PC-3 (cell line): ENCODE data around the gene FAM89B. TPM values are rescaled to one million over a fixed set of nuclear protein-coding genes. Genes with fewer than 3 reads are reported as not detected.

ENCODE experiments used
- ATAC-seq: fragments of 200-7000 bp; cut with Tn5 transposase; 2 replicates; pipeline ENCODE4 v1.9.1; 2020; ENCODE audit warnings: mild to moderate bottlenecking, moderate library complexity
- BruUV-seq: library from RNA; stranded (reverse); fragments of 400-500 nt; replicated peaks from 2 replicates; lab custom pipeline; 2021; lab: Mats Ljungman, UMichigan
- CTCF ChIA-PET: fragments of 300-600 bp; sonication (Branson Sonifier 250); formaldehyde crosslinking; loops from one replicate; lab custom pipeline; 2022; ENCODE audit warnings: antibody characterized with exemption; lab: Charles Lee
- POLR2A ChIA-PET: fragments of 300-600 bp; sonication (Branson Sonifier 250); formaldehyde crosslinking; loops from one replicate; lab custom pipeline; 2022; ENCODE audit warnings: antibody characterized with exemption; ENCODE audit not compliant: unreplicated experiment; lab: Charles Lee
- DNase-seq: peaks from one replicate; pipeline ENCODE4 v3.0.0-alpha.2; 2015
- H2AFZ ChIP-seq: fragments of 300-600 bp; sonication (generic); 2 replicates; pipeline ENCODE4 v1.6.0; 2016; ENCODE audit warnings: antibody characterized with exemption, low read length
- H3F3A ChIP-seq: fragments of 300-600 bp; sonication (generic); one replicate; pipeline ENCODE4 v1.6.0; 2017; ENCODE audit warnings: antibody characterized with exemption, low read length, control low read depth, mild to moderate bottlenecking; ENCODE audit not compliant: unreplicated experiment
- H3K27ac ChIP-seq: fragments of 300-600 bp; sonication (generic); 2 replicates; pipeline ENCODE4 v1.5.1; 2016; ENCODE audit warnings: mild to moderate bottlenecking, low read length
- H3K27me3 ChIP-seq: fragments of 300-600 bp; sonication (generic); 2 replicates; pipeline ENCODE4 v1.6.1; 2016; ENCODE audit warnings: low read length, mixed read lengths
- H3K36me3 ChIP-seq: fragments of 300-600 bp; sonication (generic); 2 replicates; pipeline ENCODE4 v1.6.1; 2016; ENCODE audit warnings: low read depth, mixed run types, low read length, mixed read lengths
- H3K4me1 ChIP-seq: fragments of 300-600 bp; sonication (generic); 2 replicates; pipeline ENCODE4 v1.5.1; 2016; ENCODE audit warnings: low read length; ENCODE audit not compliant: insufficient read depth
- H3K4me2 ChIP-seq: fragments of 300-600 bp; sonication (generic); 2 replicates; pipeline ENCODE4 v1.6.0; 2016; ENCODE audit warnings: low read length
- H3K4me3 ChIP-seq: fragments of 300-600 bp; sonication (generic); 2 replicates; pipeline ENCODE4 v1.5.1; 2016; ENCODE audit warnings: mild to moderate bottlenecking, low read length, mixed read lengths
- H3K79me2 ChIP-seq: fragments of 300-600 bp; sonication (generic); 2 replicates; pipeline ENCODE4 v1.6.1; 2017; ENCODE audit warnings: low read length, mixed read lengths
- H3K9ac ChIP-seq: fragments of 300-600 bp; sonication (generic); 2 replicates; pipeline ENCODE4 v1.6.0; 2016; ENCODE audit warnings: mild to moderate bottlenecking, low read length
- H3K9me2 ChIP-seq: fragments of 300-600 bp; sonication (generic); replicated peaks from 2 replicates; pipeline ENCODE4 v1.6.1; 2016; ENCODE audit warnings: mixed run types, low read length, mixed read lengths
- H3K9me3 ChIP-seq: fragments of 300-600 bp; sonication (generic); 2 replicates; pipeline ENCODE4 v1.6.1; 2016; ENCODE audit warnings: low read length, mixed read lengths
- H4K20me1 ChIP-seq: fragments of 300-600 bp; sonication (generic); 2 replicates; pipeline ENCODE4 v1.6.1; 2016; ENCODE audit warnings: low read length, mixed read lengths
- CTCF ChIP-seq: fragments of 300-600 bp; sonication (generic); conservative IDR thresholded peaks from 2 replicates; pipeline ENCODE4 v1.5.1; 2017; ENCODE audit warnings: antibody characterized with exemption, low read depth, mild to moderate bottlenecking, low read length
- EZH2 ChIP-seq: fragments of 300-600 bp; sonication (generic); IDR thresholded peaks from one replicate; pipeline ENCODE4 v1.6.1; 2017; ENCODE audit warnings: antibody characterized with exemption, mild to moderate bottlenecking, low read length; ENCODE audit not compliant: unreplicated experiment
- EZH2phosphoT487 ChIP-seq: fragments of 300-600 bp; sonication (generic); IDR thresholded peaks from 2 replicates; pipeline ENCODE4 v1.6.1; 2018; ENCODE audit warnings: mild to moderate bottlenecking, antibody characterized with exemption, low read length, borderline replicate concordance
- intact Hi-C: fragments of 100-400 bp; cut with micrococcal nuclease; formaldehyde crosslinking; loops from 2 replicates; pipeline ENCODE4 v1.9.0; 2023
- total RNA-seq: library from RNA; depleted of rRNA; stranded (reverse); fragments of >200 nt; gene quantifications from 2 replicates; pipeline ENCODE4 v1.2.3, GENCODE V29; 2014

Gene FAM89B
- total RNA-seq, 1 experiment from 2014 or later: 76.3 TPM

GRCh38 chr11:65536412-65537295, 35.7 kb upstream of the FAM89B start:
- Histone ChIP-seq H3K9me3 (no peaks in the 10 kb centered on the region), H3K27me3 (no peaks in the 10 kb centered on the region), H3K4me2 (no peak overlapping the region), H4K20me1 (no peaks in the 10 kb centered on the region), H3K79me2 (0 out of 2 replicates have a peak, but pooled peaks cover 5% of the 10 kb centered on the region), H3K4me1 (peaks cover 14% of the 10 kb centered on the region), H3F3A (no peaks in the 10 kb centered on the region), H3K9me2 (no peaks in the 10 kb centered on the region), H2AFZ (no peak overlapping the region), H3K9ac (no peak overlapping the region), H3K36me3 (peaks cover 29% of the 10 kb centered on the region), H3K4me3 (no peak overlapping the region), H3K27ac (no peak overlapping the region)
- DNase-seq (no peak), ATAC-seq (no peak)
- TF ChIP-seq CTCF (no peak), EZH2 (no peak), EZH2phosphoT487 (no peak)
- intact Hi-C loops: no loop called here
- ChIA-PET CTCF (no interaction called here), POLR2A (no interaction called here)
- no TSS peak for BruUV-seq

- no peaks in the 10 kb centered on the region for H4K20me1 ChIP-seq
- H3K4me1 ChIP-seq: peaks cover 19% of the 10 kb centered on the region
- ChIA-PET CTCF (no interaction called here), POLR2A (no interaction called here)
- 0 out of 2 replicates have a peak, but pooled peaks cover 5% of the 10 kb centered on the region for H3K79me2 ChIP-seq
- DNase-seq (no peak), ATAC-seq (no peak)
- intact Hi-C loops: no loop called here
- H3K9me3 ChIP-seq: no peaks in the 10 kb centered on the region
- no peak overlapping the region for H3K9ac ChIP-seq
- peaks cover 29% of the 10 kb centered on the region for H3K36me3 ChIP-seq
- H3K9me2 ChIP-seq: no peaks in the 10 kb centered on the region
- H3F3A ChIP-seq: no peaks in the 10 kb centered on the region
- no peak overlapping the region for H3K27ac ChIP-seq
- H3K4me2 ChIP-seq: no peak overlapping the region
- no peak overlapping the region for H3K4me3 ChIP-seq
- no peak overlapping the region for H2AFZ ChIP-seq
- H3K27me3 ChIP-seq: no peaks in the 10 kb centered on the region
- TF ChIP-seq EZH2phosphoT487: no peak
- TF ChIP-seq CTCF: no peak
- no peak for TF ChIP-seq EZH2
- BruUV-seq: no TSS peak
Measured at GRCh38 chr11:65537296-65537597, 35.1 kb upstream of the FAM89B start.

- H3K36me3 ChIP-seq: peaks cover 25% of the 10 kb centered on the region
- ATAC-seq (no peak), DNase-seq (no peak)
- no peaks in the 10 kb centered on the region for H4K20me1 ChIP-seq
- H3K27me3 ChIP-seq: no peaks in the 10 kb centered on the region
- POLR2A ChIA-PET: interaction anchor here (0.6 kb wide), 1 partner anchor 39 kb away, joined by 4 read pairs; no protein-coding TSS in a partner anchor
- no peak overlapping the region for H2AFZ ChIP-seq
- no peaks in the 10 kb centered on the region for H3K9me2 ChIP-seq
- no peak overlapping the region for H3K4me2 ChIP-seq
- H3K27ac ChIP-seq: no peak overlapping the region
- BruUV-seq: no TSS peak
- no peak overlapping the region for H3K4me3 ChIP-seq
- intact Hi-C loops: no loop called here
- CTCF ChIA-PET: no interaction called here
- H3K9ac ChIP-seq: no peak overlapping the region
- TF ChIP-seq CTCF: no peak
- no peak for TF ChIP-seq EZH2
- TF ChIP-seq EZH2phosphoT487: no peak
- H3K79me2 ChIP-seq: 0 out of 2 replicates have a peak, but pooled peaks cover 5% of the 10 kb centered on the region
- H3F3A ChIP-seq: no peaks in the 10 kb centered on the region
- no peaks in the 10 kb centered on the region for H3K9me3 ChIP-seq
- peaks cover 19% of the 10 kb centered on the region for H3K4me1 ChIP-seq
Measured at GRCh38 chr11:65537620-65538231, 34.6 kb upstream of the FAM89B start.
